ENCODE measurements around the gene SRSF4.

DNA sequence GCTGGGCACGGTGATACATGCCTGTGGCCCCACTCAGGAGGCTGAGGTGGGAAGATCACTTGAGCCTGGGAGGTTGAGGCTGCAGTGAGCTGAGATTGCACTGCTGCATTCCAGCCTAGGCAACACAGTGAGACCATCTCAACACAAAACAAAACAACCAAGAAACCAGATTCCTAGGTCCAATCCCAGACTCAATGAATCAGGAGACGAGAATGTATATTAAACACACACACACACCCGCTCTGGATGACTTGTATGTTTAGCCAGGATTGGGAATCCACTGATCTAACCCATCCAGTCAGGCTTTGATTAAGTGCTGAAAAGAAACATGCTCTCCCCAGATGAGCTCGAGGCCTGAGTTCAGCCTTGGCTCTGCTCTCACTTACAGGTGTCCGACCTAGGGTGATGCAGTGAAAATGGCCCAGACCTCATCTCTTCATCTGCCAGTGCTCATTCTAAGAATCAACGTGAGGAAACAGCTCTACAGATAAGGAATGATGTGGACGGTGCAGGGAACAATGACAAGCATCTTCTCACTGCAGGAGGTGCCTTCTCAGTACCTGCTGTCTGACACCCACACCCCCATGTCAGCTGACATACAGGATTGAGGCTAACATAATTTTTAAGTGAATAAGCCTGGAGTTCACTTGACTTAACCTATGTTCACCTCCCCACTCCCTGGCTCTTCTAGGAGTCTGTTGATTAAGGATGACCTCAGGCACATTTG is 15.3 kb upstream of the SRSF4 start:
- TF ChIP-seq, protein P1, sequence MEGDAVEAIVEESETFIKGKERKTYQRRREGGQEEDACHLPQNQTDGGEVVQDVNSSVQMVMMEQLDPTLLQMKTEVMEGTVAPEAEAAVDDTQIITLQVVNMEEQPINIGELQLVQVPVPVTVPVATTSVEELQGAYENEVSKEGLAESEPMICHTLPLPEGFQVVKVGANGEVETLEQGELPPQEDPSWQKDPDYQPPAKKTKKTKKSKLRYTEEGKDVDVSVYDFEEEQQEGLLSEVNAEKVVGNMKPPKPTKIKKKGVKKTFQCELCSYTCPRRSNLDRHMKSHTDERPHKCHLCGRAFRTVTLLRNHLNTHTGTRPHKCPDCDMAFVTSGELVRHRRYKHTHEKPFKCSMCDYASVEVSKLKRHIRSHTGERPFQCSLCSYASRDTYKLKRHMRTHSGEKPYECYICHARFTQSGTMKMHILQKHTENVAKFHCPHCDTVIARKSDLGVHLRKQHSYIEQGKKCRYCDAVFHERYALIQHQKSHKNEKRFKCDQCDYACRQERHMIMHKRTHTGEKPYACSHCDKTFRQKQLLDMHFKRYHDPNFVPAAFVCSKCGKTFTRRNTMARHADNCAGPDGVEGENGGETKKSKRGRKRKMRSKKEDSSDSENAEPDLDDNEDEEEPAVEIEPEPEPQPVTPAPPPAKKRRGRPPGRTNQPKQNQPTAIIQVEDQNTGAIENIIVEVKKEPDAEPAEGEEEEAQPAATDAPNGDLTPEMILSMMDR (IDR thresholded peaks at IDR 0.05; ENCODE audit: insufficient read depth, low read depth, low read length): no peak
- no peak for TF ChIP-seq EZH2 (IDR thresholded peaks at IDR 0.05; ENCODE audit: insufficient read depth, low read length)
